HepG2 (cell line): ENCODE measurements around the gene CCDC91. TPM values are rescaled to one million over a fixed set of nuclear protein-coding genes. Genes with fewer than 3 reads are reported as not detected.

Source experiments
- ATAC-seq: fragments of 200-7000 bp; cut with Tn5 transposase; 3 replicates; pipeline ENCODE4 v1.9.1; 2020; ENCODE audit warnings: mild to moderate bottlenecking, moderate library complexity
- BruUV-seq: library from RNA; stranded (reverse); fragments of 400-500 nt; replicated peaks from 2 replicates; lab custom pipeline; 2021; lab: Mats Ljungman, UMichigan
- CTCF ChIA-PET: fragments of 300-600 bp; formaldehyde crosslinking; extraction: SDS; loops from one replicate; lab custom pipeline; 2021; ENCODE audit warnings: low total read pairs, inconsistent platforms, low intra/inter-chr PET ratio; lab: Yijun Ruan, JAX
- POLR2A ChIA-PET: fragments of 350-600 bp; sonication (Branson Sonifier 250); formaldehyde crosslinking; loops from one replicate; lab custom pipeline; 2020; ENCODE audit warnings: antibody characterized with exemption, inconsistent platforms; lab: Yijun Ruan, JAX
- DNase-seq: peaks from one replicate; pipeline ENCODE4 v3.0.0-alpha.2; 2015; ENCODE audit warnings: low spot score
- FAIRE-seq: peaks from 3 replicates; lab custom pipeline; 2011; peaks lifted over from hg19 to GRCh38; lab: Jason Lieb, UNC
- H2AFZ ChIP-seq: one replicate; pipeline ENCODE4 v1.6.1; 2011; ENCODE audit warnings: low read length, inconsistent platforms
- H3K27ac ChIP-seq: fragments of 300-600 bp; 3 replicates; pipeline ENCODE4 v1.8.0; 2011; ENCODE audit warnings: mixed run types, mild to moderate bottlenecking, mixed read lengths, low read length, inconsistent platforms; ENCODE audit not compliant: insufficient read depth; ENCODE audit errors: extremely low read length
- H3K27me3 ChIP-seq, 2 experiments: fragments of 200-600 bp in 1 of 2; 2 replicates in 1 of 2; 3 replicates in 1 of 2; pipeline versions ENCODE4 v1.6.0 to v1.8.0; 2011; ENCODE audit warnings: low read length in 2 of 2, mild to moderate bottlenecking in 2 of 2, moderate library complexity in 2 of 2, inconsistent platforms in 1 of 2; ENCODE audit not compliant: insufficient read depth in 2 of 2, control insufficient read depth in 1 of 2
- H3K36me3 ChIP-seq, 2 experiments: fragments of 200-600 bp in 1 of 2; replicated peaks in 1 of 2; 2 replicates in 1 of 2; 3 replicates in 1 of 2; pipeline versions ENCODE4 v1.5.1 to v1.8.0; 2011; ENCODE audit warnings: low read length in 2 of 2, inconsistent platforms in 1 of 2; ENCODE audit not compliant: insufficient read depth in 2 of 2, control insufficient read depth in 1 of 2
- H3K4me1 ChIP-seq: 2 replicates; pipeline ENCODE4 v1.5.1; 2012; ENCODE audit warnings: low read length, inconsistent platforms; ENCODE audit not compliant: insufficient read depth
- H3K4me2 ChIP-seq: 2 replicates; pipeline ENCODE4 v1.6.0; 2011; ENCODE audit warnings: low read depth, low read length, inconsistent platforms
- H3K4me3 ChIP-seq, 3 experiments: fragments of 200-600 bp in 1 of 3; sonication (generic), shearing (Covaris generic) in 1 of 3; replicated peaks in 1 of 3; 2 replicates each; pipeline ENCODE4 v1.5.1; 2011 to 2016; ENCODE audit warnings: low read length in 3 of 3, inconsistent platforms in 2 of 3, low read depth in 2 of 3, mild to moderate bottlenecking in 2 of 3, control low read depth in 1 of 3, mixed read lengths in 1 of 3; ENCODE audit not compliant: insufficient read depth in 1 of 3
- H3K79me2 ChIP-seq: one replicate; pipeline ENCODE4 v1.6.1; 2011; ENCODE audit warnings: low read length, inconsistent platforms; ENCODE audit not compliant: insufficient read depth
- H3K9ac ChIP-seq: 2 replicates; pipeline ENCODE4 v1.6.0; 2011; ENCODE audit warnings: mild to moderate bottlenecking, low read depth, low read length, inconsistent platforms; ENCODE audit not compliant: insufficient read depth
- H3K9me3 ChIP-seq: 2 replicates; pipeline ENCODE4 v1.5.1; 2012; ENCODE audit warnings: mild to moderate bottlenecking, low read length
- H4K20me1 ChIP-seq: 2 replicates; pipeline ENCODE4 v1.6.0; 2011; ENCODE audit warnings: inconsistent platforms, mild to moderate bottlenecking, low read length, moderate library complexity; ENCODE audit not compliant: insufficient read depth
- ATF7-NPFF ChIP-seq: sonication (generic); formaldehyde crosslinking; IDR thresholded peaks from 2 replicates; pipeline ENCODE4 v1.8.1; 2023; ENCODE audit warnings: mild to moderate bottlenecking, low read depth, missing genetic modification reagents, moderate library complexity
- ATM ChIP-seq: fragments of 450-650 bp; IDR thresholded peaks from 2 replicates; pipeline ENCODE4 v1.7.1; 2017; ENCODE audit warnings: mild to moderate bottlenecking, borderline replicate concordance
- NONO ChIP-seq, 2 experiments: fragments of 450-650 bp in 1 of 2; sonication (generic) in 1 of 2; formaldehyde crosslinking in 1 of 2; IDR thresholded peaks in 1 of 2; conservative IDR thresholded peaks in 1 of 2; 2 replicates each; pipeline versions ENCODE4 v1.6.1 to v1.8.0; 2017 to 2022; ENCODE audit warnings: mild to moderate bottlenecking in 1 of 2, missing genetic modification reagents in 1 of 2, moderate library complexity in 1 of 2
- ZFP36 ChIP-seq: fragments of 150-350 bp; IDR thresholded peaks from 2 replicates; pipeline ENCODE4 v1.6.1; 2018; ENCODE audit warnings: borderline replicate concordance, low read length, low read depth; ENCODE audit not compliant: partially characterized antibody
- WGBS: methylation state at CpG from one replicate; pipeline ENCODE4 v1.1.6; 2017; ENCODE audit warnings: low lambda C conversion rate; 5-methylcytosine and 5-hydroxymethylcytosine counted together
- in situ Hi-C: cut with HindIII; loops from 2 replicates; pipeline ENCODE4 v1.10.0; 2017; ENCODE audit warnings: low pct_unique_long_range_greater_than_20kb; ENCODE audit not compliant: extremely low pct_ligation_motif_present
- intact Hi-C: fragments of 100-400 bp; cut with micrococcal nuclease; formaldehyde crosslinking; loops from one replicate; pipeline ENCODE4 v1.10.0; 2022; ENCODE audit not compliant: unreplicated experiment
- polyA plus RNA-seq, 8 experiments: library from polyadenylated mRNA; depleted of rRNA in 3 of 8; stranded (reverse) in 7 of 8; unstranded in 1 of 8; fragments of >200 nt; fragmentation: Illumina TruSeq in 4 of 8; extraction: Trizol in 4 of 8; gene quantifications; 2 replicates each; pipeline versions ENCODE4 v1.2.1 to v1.2.3, GENCODE V29; 2011 to 2016; ENCODE audit warnings: low read depth in 4 of 8, missing spikeins in 1 of 8, mixed read lengths in 1 of 8; ENCODE audit not compliant: insufficient read depth in 1 of 8
- total RNA-seq, 5 experiments: library from RNA; depleted of rRNA; stranded (reverse); fragments of >200 nt; fragmentation: Illumina TruSeq; extraction: Trizol; gene quantifications; 2 replicates each; pipeline ENCODE4 v1.2.3, GENCODE V29; 2016; ENCODE audit warnings: low read depth in 1 of 5
- TF ChIP-seq, protein P1 (sequence below): sonication (generic); formaldehyde crosslinking; IDR thresholded peaks from 2 replicates; pipeline ENCODE4 v1.4.0; 2020; ENCODE audit warnings: missing genetic modification reagents, mild to moderate bottlenecking, borderline replicate concordance
- TF ChIP-seq, protein P2 (sequence below): sonication (generic); formaldehyde crosslinking; IDR thresholded peaks from 2 replicates; pipeline ENCODE4 v1.4.0; 2020; ENCODE audit warnings: missing genetic modification reagents, borderline replicate concordance
- TF ChIP-seq, protein P3 (sequence below): sonication (generic); formaldehyde crosslinking; IDR thresholded peaks from 2 replicates; pipeline ENCODE4 v1.4.0; 2020; ENCODE audit warnings: missing genetic modification reagents, mild to moderate bottlenecking, borderline replicate concordance

The CCDC91 gene
- total and polyA plus RNA-seq, 2 of the 13 experiments (the other 11 are each of a cell fraction or from before 2014, with no cell fraction given): 9.8 to 15.8 TPM

DNA sequence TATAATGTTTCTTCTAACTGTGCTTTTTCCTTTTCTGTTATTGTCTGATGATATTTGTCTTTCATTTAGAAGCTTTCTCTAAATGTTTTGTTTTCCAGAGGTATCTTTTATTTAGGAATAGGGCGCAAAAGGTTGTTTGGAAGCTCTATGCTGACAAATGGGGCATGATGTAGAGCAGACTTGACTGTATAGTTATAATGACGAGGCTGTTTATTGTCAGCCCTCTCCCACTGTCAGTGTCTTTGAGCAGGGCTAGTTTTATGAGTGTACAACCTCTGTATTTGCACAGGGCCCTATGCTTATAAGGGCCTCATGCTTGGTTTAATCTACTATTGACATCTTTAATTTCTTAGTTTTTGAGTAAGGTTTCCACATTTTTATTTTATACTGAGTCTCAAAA, 158.9 kb downstream of the CCDC91 start (continued):
- TF ChIP-seq, protein P1, sequence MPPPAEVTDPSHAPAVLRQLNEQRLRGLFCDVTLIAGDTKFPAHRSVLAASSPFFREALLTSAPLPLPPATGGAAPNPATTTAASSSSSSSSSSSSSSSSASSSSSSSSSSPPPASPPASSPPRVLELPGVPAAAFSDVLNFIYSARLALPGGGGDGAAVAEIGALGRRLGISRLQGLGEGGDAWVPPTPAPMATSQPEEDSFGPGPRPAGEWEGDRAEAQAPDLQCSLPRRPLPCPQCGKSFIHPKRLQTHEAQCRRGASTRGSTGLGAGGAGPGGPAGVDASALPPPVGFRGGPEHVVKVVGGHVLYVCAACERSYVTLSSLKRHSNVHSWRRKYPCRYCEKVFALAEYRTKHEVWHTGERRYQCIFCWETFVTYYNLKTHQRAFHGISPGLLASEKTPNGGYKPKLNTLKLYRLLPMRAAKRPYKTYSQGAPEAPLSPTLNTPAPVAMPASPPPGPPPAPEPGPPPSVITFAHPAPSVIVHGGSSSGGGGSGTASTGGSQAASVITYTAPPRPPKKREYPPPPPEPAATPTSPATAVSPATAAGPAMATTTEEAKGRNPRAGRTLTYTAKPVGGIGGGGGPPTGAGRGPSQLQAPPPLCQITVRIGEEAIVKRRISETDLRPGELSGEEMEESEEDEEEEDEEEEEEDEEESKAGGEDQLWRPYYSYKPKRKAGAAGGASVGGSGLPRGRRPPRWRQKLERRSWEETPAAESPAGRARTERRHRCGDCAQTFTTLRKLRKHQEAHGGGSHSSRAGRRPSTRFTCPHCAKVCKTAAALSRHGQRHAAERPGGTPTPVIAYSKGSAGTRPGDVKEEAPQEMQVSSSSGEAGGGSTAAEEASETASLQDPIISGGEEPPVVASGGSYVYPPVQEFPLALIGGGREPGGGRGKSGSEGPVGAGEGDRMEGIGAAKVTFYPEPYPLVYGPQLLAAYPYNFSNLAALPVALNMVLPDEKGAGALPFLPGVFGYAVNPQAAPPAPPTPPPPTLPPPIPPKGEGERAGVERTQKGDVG (CRISPR knock-in tag): no peak
- TF ChIP-seq NONO (IDR thresholded peaks at IDR 0.05): no peak
- no peak for TF ChIP-seq NONO (CRISPR knock-in tag; conservative IDR thresholded peaks at IDR 0.05)

DNA sequence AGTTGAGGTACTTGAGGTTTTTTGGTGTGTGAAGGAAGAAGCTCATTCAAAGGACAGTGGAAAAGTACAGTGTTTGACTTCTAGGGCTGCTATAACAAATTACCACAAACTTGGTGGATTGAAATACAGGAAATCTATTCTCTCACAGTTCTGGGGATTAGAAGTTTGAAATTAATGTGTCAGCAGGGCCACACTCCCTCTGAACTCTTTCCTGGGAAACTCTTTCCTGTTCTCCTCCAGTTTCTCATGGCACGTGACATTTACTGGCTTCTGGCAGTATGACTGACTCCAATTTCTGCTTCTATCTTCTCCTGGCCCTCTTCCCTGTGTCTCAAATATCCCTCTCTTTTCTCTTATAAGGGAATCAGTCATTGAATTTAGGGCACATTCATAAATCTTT, 160.2 kb downstream of the CCDC91 start:
- H3K36me3 ChIP-seq: no peaks in the 10 kb centered on the region
- no peak for DNase-seq
- no peak overlapping the region for H3K4me3 ChIP-seq
- no peak for ATAC-seq
- WGBS: 100% methylated on average over 1 of the region's 1 CpG
- no peak overlapping the region for H2AFZ ChIP-seq
- ChIA-PET CTCF (no interaction called here), POLR2A (no interaction called here)
- no peaks in the 10 kb centered on the region for H3K4me1 ChIP-seq
- no peaks in the 10 kb centered on the region for H4K20me1 ChIP-seq
- H3K4me2 ChIP-seq: no peak overlapping the region
- no peak for FAIRE-seq
- in situ Hi-C loops: no loop called here
- no TSS peak for BruUV-seq
- intact Hi-C loops: no loop called here
- H3K9me3 ChIP-seq: no peaks in the 10 kb centered on the region
- H3K9ac ChIP-seq: no peak overlapping the region
- no peaks in the 10 kb centered on the region for H3K27me3 ChIP-seq
- H3K27ac ChIP-seq: no peak overlapping the region
- no peak for TF ChIP-seq ZFP36
- TF ChIP-seq ATF7-NPFF (CRISPR knock-in tag): no peak
- no peak for TF ChIP-seq ATM
- TF ChIP-seq, protein P2, sequence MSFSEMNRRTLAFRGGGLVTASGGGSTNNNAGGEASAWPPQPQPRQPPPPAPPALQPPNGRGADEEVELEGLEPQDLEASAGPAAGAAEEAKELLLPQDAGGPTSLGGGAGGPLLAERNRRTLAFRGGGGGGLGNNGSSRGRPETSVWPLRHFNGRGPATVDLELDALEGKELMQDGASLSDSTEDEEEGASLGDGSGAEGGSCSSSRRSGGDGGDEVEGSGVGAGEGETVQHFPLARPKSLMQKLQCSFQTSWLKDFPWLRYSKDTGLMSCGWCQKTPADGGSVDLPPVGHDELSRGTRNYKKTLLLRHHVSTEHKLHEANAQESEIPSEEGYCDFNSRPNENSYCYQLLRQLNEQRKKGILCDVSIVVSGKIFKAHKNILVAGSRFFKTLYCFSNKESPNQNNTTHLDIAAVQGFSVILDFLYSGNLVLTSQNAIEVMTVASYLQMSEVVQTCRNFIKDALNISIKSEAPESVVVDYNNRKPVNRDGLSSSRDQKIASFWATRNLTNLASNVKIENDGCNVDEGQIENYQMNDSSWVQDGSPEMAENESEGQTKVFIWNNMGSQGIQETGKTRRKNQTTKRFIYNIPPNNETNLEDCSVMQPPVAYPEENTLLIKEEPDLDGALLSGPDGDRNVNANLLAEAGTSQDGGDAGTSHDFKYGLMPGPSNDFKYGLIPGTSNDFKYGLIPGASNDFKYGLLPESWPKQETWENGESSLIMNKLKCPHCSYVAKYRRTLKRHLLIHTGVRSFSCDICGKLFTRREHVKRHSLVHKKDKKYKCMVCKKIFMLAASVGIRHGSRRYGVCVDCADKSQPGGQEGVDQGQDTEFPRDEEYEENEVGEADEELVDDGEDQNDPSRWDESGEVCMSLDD (CRISPR knock-in tag): no peak
- TF ChIP-seq, protein P3, sequence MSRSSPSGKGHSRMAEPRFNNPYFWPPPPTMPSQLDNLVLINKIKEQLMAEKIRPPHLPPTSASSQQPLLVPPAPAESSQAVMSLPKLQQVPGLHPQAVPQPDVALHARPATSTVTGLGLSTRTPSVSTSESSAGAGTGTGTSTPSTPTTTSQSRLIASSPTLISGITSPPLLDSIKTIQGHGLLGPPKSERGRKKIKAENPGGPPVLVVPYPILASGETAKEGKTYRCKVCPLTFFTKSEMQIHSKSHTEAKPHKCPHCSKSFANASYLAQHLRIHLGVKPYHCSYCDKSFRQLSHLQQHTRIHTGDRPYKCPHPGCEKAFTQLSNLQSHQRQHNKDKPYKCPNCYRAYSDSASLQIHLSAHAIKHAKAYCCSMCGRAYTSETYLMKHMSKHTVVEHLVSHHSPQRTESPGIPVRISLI: no peak
- no peaks in the 10 kb centered on the region for H3K79me2 ChIP-seq
